GM19238 (cell line): ENCODE measurements around the gene CNGB1.
"Not testable (repeated sequence)": the region's sequence is repeated elsewhere in the genome, so short reads cannot be mapped to it uniquely, and the experiment has no call there.

Source experiments
- DNase-seq: peaks from one replicate; pipeline ENCODE4 v3.0.0; 2011; ENCODE audit warnings: low spot score; ENCODE audit not compliant: insufficient read length

Gene CNGB1

GRCh38 chr16:57890752-57891111 is 80.2 kb downstream of the CNGB1 start:
- DNase-seq: no peak

- no peak for DNase-seq
These were observed 80.8 kb downstream of the CNGB1 start for GRCh38 chr16:57889960-57890751.

DNA sequence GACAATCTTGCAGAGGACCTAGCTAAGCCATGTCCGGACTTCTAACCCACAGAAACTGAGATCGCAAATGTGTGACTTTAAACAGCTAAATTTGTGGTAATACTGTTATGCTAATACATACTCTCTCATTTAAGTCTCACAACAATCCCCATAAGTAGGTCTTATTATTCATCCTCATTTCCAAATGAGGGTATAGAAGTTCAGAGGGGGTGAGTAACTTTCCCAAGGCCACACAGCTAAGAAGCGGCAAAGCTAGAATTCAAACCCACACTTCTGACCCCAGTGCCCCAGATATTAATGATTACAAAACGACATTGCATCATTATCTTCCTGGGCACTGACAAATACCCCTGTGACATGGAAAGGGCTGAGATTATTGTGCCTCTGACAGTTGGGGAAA is 81.4 kb downstream of the CNGB1 start:
- no peak for DNase-seq

DNA sequence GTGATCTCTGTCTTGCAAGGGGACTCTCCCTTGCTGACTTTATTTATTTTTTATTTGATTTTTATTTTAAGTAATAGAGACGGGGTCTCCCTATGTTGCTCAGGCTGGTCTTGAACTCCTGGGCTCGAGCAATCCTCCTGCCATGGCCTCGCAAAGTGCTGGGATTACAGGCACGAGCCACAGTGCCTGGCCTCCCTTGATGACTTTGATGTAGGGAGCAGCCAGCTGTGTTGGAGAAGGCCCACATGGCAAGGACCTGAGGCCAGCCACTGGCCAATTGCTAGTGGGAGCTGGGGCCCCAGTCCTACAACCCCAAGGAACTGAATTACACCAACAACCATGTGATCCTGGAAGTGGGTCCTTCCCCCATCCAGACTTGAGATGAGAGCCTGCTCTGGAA is 81.8 kb downstream of the CNGB1 start:
- DNase-seq: no peak

DNA sequence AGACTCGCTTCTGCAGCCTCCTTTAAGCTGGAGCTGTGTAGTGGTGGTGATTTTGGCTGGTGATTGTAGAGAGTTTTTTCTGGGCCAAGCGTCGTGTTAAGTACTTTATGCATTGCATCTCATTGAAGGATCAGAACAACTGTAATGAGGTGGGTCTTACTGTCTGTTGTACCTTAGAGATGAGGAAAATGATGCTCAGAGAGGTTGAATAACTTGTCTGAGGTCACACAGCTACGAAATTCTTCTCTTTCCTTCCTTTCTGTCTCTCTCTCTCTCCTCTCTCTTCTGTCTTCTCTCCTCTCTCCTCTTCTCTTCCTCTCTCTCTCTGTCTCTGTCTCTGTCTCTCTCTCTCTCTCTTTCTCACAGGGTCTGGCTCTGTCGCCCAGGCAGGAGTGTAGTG is 82.8 kb downstream of the CNGB1 start:
- no peak for DNase-seq

DNA sequence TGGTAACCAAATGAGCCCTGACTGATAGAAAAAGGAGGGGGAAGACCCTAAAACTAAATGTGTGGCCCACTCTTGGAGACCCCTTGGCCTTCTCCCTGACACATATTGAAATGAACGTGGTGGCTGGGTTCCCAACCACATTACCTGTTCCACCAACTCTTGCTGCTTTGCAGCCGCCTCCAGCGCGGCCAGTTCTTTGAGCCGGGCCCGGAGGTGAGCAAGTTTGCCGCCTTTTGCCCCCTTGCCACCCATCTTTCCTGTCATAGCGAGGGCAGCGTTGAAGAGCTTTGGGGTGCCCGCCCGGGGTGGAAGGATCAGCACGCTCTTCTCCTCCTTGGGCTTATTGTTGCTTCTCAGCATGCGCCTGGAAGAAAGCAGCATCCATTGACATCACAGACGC is 83.2 kb downstream of the CNGB1 start:
- no peak for DNase-seq

DNA sequence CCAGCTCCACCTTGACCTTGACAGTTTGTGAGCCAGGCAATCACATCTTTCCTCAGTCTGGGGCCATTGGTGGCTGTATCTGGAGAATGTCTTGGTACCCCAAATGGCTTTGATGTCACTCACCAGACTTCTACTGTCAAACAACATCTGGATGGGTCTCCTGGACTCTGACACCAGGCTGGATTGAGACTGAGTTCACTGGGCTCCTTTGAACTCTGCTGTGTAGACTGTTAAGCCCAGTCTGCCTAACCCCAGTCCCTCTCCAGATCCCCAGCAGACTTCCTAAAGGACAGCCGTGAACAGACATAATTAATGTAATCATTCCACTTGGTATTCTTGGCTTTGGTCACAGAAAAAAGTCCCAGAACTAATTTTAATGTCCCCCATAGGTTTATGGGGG is 84.5 kb downstream of the CNGB1 start:
- DNase-seq: no peak

DNA sequence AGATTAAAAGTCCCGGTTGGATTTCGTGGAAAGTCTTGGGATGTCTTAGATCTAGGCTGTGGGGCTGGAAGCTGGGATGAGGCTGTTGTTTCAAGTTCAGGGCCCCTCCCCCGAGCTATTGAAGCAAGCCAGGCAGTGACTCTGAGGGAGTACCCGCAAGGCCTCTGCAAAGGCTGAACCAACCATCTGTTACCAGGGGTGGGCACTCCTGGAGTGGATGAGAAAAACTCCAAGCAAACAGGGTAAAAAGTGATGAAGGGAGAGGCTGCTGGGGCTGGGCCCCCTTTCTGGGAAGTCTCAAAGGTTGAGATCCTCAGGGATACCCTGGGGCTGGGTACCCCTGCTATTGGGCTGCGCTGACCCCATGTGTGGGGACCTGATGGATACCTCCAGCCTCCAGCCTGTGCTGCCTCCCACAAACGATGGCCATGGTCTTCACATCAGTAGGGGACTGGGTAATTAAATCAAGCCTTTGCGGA is 86.2 kb downstream of the CNGB1 start:
- no peak for DNase-seq

- no peak for DNase-seq
These were observed 86.8 kb downstream of the CNGB1 start for GRCh38 chr16:57883953-57884654.

DNA sequence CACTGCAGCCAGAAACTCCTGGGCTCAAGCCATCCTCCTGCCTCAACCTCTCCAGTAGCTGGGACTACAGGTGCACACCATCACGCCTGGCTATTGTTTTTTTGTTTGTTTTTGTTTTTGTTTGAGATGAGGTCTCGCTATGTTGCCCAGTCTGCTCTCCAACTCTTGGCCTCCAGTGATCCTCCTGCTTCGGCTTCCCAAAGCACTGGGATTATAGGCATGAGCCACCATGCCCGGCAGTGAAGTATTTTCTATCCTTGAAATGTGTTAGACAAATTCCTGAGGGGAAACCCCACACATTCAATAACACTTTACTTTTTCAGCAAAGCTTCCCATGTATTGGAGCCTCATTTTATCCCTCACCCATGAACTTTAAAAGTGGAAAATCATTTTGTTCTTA is 87.4 kb downstream of the CNGB1 start:
- DNase-seq: no peak

GRCh38 chr16:57882792-57883191 is 88.1 kb downstream of the CNGB1 start:
- no peak for DNase-seq

DNA sequence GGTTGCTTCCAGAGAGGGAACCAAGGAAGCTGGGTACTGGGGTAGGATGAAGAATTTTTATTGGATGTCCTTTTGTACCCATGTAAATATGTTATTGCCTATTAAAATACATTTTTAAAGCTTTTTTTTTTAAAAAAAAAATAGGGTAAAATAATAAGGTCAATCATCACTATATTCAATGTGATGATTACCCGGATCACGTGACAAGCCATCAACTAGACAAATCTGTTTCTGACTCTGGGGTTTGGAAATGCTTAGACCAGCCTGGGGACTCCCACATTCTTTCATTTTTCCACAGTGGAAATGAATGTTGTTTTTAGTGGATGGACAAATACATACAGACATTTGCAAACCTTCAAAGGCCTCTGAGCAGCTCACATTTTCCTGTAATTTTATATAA is 88.7 kb downstream of the CNGB1 start:
- no peak for DNase-seq

GRCh38 chr16:57878586-57878985 is 92.3 kb downstream of the CNGB1 start:
- DNase-seq: no peak

- no peak for DNase-seq
These were observed 94.7 kb downstream of the CNGB1 start for GRCh38 chr16:57876210-57876609.

GRCh38 chr16:57875347-57875746 is 95.6 kb downstream of the CNGB1 start:
- DNase-seq: no peak

DNA sequence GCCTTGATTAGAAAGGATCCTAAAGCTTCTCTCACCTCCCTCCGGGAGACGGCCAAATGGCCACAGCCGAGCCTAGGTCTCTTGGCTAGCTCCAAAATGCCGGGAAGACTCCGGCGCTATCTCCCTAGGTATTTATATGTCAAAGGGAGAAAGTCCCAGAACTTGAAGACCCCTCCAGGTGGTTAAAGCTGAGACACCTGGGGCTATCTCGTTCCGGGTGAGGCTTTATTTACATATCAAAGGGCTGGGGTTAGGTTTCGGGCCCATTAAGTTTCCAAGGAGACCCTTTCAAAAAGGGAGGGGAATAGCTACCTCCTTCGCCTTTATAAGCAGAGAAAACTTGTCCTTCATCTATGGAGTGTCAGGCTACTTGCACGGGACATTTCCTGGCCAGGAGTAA is 97.7 kb downstream of the CNGB1 start:
- no peak for DNase-seq

DNA sequence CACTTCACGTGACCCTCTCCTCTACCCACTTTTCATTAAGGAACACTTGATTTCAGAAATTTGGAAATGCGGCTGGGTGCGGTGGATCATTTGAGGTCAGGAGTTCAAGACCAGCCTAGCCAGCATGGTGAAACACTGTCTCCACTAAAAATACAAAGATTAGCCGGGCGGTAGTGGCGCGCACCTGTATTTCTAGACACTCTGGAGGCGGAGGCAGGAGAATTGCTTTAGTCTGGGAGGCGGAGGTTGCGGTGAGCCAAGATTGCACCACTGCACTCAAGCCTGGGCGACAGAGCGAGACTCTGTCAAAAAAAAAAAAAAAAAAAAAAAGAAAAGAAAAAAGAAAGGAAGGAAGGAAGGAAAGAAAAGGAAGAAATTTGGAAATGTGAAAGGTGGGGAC is 98.2 kb downstream of the CNGB1 start:
- not testable (repeated sequence) for DNase-seq

DNA sequence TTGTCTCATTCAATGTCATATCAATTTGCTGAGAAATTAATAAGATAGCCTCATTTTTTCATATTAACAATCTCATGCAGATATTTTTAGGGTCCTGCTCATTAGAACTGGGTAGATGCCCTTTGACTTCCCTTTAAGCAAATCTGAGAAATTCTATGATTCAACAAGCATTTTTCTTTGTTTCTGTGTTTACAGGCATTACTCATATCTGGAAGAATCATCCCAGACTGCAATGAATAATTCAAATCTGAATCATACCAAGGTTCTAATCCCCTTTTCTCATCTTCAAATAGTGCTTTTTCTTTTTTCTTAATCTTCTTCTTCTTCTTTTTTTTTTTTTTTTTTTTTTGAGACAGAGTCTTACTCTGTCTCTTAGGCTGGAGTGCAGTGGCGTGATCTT is 99.5 kb downstream of the CNGB1 start:
- DNase-seq: no peak

DNA sequence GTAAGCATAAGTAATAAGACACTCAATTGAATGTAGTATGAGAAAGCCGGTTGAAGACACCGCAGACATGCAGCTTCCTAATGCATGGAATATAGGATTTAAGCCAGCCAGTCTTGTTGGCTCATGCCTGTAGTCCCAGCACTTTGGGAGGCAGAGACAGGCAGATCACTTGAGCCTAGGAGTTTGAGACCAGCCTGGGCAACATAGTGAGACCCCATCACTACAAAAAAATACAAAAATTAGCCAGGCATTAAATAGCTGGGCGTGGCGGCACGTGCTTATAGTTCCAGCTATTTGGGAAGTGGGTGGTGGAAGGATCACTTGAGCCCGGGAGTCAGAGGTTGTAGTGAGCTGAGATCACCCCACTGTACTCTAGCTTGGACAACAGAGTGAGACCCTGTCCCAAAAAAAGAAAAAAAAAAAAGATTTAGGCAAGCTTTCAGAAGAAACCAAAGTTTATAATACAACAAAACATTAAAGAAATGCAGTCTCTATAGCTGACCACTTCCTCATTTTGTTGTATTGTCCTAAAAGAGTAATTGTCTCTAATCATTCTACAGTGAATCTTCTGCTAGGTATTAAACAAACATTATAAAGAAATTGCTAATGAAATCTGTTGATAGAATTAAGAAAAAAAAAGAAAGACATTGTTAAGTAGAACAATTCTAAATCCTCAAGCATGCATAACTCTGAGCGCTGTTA is 100.0 kb downstream of the CNGB1 start:
- DNase-seq: no peak

- DNase-seq: no peak
These were observed 101.9 kb downstream of the CNGB1 start for GRCh38 chr16:57868913-57869520.

- DNase-seq: no peak
These were observed 103.8 kb downstream of the CNGB1 start for GRCh38 chr16:57867000-57867561.

GRCh38 chr16:57866529-57866918 is 104.4 kb downstream of the CNGB1 start:
- DNase-seq: no peak
